Nephron (organoid): ENCODE results near the gene PTGR2.

Experiments
- H3K27ac Mint-ChIP-seq, 3 experiments: 2 replicates each; pipeline ENCODE4 v1.8.0; 2020; ENCODE audit warnings: mixed read lengths in 3 of 3, mild to moderate bottlenecking in 2 of 3, moderate library complexity in 1 of 3
- H3K27me3 Mint-ChIP-seq: 2 replicates; pipeline ENCODE4 v1.8.0; 2021; ENCODE audit warnings: low read depth, mild to moderate bottlenecking, moderate library complexity, mixed read lengths
- H3K36me3 Mint-ChIP-seq: 2 replicates; pipeline ENCODE4 v1.8.0; 2020; ENCODE audit warnings: low read depth, mixed read lengths
- H3K4me1 Mint-ChIP-seq: 2 replicates; pipeline ENCODE4 v1.8.0; 2020; ENCODE audit warnings: mixed read lengths
- H3K4me3 Mint-ChIP-seq, 3 experiments: 2 replicates each; pipeline ENCODE4 v1.8.0; 2020; ENCODE audit warnings: mild to moderate bottlenecking in 3 of 3, mixed read lengths in 3 of 3, moderate library complexity in 2 of 3
- H3K9me3 Mint-ChIP-seq: 2 replicates; pipeline ENCODE4 v1.8.0; 2020; ENCODE audit warnings: mixed read lengths
- TF ChIP-seq, protein P1 (sequence below), 3 experiments: fragments of 200-600 bp; sonication (generic); IDR thresholded peaks; one replicate each; pipeline ENCODE4 v1.5.0; 2021; ENCODE audit warnings: antibody characterized with exemption in 3 of 3; ENCODE audit not compliant: unreplicated experiment in 3 of 3

Gene PTGR2

DNA sequence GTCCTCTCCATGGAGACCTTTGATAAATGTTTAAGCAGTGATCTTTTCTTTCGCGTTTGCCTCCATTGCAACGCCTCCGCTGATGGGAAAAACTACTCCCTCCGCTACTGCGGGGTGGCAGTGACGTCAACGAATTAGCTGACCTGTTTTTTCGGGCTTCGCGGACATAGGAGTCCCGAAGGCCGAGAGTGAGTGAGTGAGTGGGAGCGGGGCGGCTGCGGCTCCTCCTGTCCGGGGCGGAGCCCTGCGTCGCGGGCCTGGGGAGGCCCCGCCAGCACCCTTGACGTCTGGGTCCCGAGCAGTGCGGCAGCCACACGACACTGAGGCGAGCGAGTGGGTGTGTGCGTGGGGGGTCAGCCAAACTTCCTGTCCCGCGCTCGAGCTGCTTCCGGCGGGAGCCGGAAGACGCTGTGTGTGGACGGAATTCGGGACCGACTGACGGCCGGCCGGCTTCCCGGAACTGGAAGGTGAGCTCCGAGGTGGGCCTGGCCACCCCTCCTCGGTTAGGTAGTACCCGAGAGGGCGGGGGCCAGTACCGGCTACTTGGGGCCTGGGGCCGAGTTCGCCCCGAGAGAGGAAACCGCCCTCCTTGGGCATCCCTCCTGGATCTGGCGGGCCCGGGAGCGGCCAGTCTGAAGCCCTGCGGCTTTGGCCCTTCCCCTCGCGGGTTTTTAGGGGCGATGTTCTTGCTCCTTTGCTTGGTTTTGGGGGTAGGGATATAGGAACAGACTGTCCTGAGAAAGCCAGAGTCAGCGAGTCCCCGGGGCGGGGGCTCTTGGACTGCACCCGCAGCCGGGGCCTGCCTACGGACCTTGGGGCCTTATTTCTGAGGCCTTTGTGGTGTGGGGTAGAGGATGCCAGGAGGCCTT is 35.1 kb downstream of the PTGR2 start, which contains the start of gene ZNF410:
TSS of gene ZNF410 (plus strand) at position 411 of the 869 bp plus-strand sequence. CDS start 5,317 bp downstream, outside the sequence.
- H3K4me3 Mint-ChIP-seq: peak within 1 kb of the TSS; percentile 96 to 97 (median 96)

DNA sequence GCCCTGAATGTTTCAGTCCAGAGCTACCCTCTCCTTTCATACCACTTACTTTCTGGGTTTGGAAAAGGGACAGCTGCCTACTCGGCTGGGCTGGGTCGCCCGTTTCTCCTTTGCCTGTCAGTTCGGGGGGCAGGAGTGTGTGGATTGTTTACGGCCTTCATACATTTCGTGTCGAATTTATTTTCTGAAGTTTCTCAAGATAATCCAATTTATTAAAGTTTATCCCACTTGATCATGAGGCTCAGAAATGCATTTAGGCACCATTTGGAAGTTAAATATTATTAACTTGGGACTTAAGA is 35.6 kb downstream of the PTGR2 start:
- TF ChIP-seq, protein P1, sequence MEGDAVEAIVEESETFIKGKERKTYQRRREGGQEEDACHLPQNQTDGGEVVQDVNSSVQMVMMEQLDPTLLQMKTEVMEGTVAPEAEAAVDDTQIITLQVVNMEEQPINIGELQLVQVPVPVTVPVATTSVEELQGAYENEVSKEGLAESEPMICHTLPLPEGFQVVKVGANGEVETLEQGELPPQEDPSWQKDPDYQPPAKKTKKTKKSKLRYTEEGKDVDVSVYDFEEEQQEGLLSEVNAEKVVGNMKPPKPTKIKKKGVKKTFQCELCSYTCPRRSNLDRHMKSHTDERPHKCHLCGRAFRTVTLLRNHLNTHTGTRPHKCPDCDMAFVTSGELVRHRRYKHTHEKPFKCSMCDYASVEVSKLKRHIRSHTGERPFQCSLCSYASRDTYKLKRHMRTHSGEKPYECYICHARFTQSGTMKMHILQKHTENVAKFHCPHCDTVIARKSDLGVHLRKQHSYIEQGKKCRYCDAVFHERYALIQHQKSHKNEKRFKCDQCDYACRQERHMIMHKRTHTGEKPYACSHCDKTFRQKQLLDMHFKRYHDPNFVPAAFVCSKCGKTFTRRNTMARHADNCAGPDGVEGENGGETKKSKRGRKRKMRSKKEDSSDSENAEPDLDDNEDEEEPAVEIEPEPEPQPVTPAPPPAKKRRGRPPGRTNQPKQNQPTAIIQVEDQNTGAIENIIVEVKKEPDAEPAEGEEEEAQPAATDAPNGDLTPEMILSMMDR (IDR thresholded peaks at IDR 0.05; ENCODE audit: unreplicated experiment in 3 of 3): no peak
- Mint-ChIP-seq H3K27ac (peak overlapping the region; percentile 97 to 99 (median 98)), H3K36me3 (peaks cover 5% of the 10 kb centered on the region), H3K4me3 (peak overlapping the region; percentile 96 to 97 (median 96)), H3K4me1 (peaks cover 46% of the 10 kb centered on the region), H3K27me3 (no peaks in the 10 kb centered on the region), H3K9me3 (no peaks in the 10 kb centered on the region)

More for the DNA sequence above, 35.1 kb downstream of the PTGR2 start, which contains the start of gene ZNF410:
- H3K36me3 Mint-ChIP-seq: peaks cover 3% of the 10 kb centered on the region
- H3K27ac Mint-ChIP-seq: peak within 1 kb of the TSS; percentile 97 to 99 (median 98)
- TF ChIP-seq, protein P1 (IDR thresholded peaks at IDR 0.05; ENCODE audit: unreplicated experiment in 3 of 3): no peak
- no peaks in the 10 kb centered on the region for H3K27me3 Mint-ChIP-seq
- no peaks in the 10 kb centered on the region for H3K9me3 Mint-ChIP-seq
- H3K4me1 Mint-ChIP-seq: peaks cover 46% of the 10 kb centered on the region

GRCh38 chr14:73887694-73888459 is 36.2 kb downstream of the PTGR2 start:
- H3K4me1 Mint-ChIP-seq: peaks cover 46% of the 10 kb centered on the region
- H3K9me3 Mint-ChIP-seq: no peaks in the 10 kb centered on the region
- peak overlapping the region; percentile 97 to 99 (median 98) for H3K27ac Mint-ChIP-seq
- no peaks in the 10 kb centered on the region for H3K27me3 Mint-ChIP-seq
- TF ChIP-seq, protein P1 (IDR thresholded peaks at IDR 0.05; ENCODE audit: unreplicated experiment in 3 of 3): no peak
- H3K4me3 Mint-ChIP-seq: peak overlapping the region; percentile 96 to 97 (median 96)
- peaks cover 5% of the 10 kb centered on the region for H3K36me3 Mint-ChIP-seq

GRCh38 chr14:73888460-73888725 is 36.8 kb downstream of the PTGR2 start:
- TF ChIP-seq, protein P1 (IDR thresholded peaks at IDR 0.05; ENCODE audit: unreplicated experiment in 3 of 3): no peak
- peaks cover 5% of the 10 kb centered on the region for H3K36me3 Mint-ChIP-seq
- H3K27me3 Mint-ChIP-seq: no peaks in the 10 kb centered on the region
- H3K4me3 Mint-ChIP-seq: peak overlapping the region; percentile 96 to 97 (median 96)
- peak overlapping the region in 1 of 3 experiments; percentile 97 for H3K27ac Mint-ChIP-seq
- no peaks in the 10 kb centered on the region for H3K9me3 Mint-ChIP-seq
- peaks cover 46% of the 10 kb centered on the region for H3K4me1 Mint-ChIP-seq

DNA sequence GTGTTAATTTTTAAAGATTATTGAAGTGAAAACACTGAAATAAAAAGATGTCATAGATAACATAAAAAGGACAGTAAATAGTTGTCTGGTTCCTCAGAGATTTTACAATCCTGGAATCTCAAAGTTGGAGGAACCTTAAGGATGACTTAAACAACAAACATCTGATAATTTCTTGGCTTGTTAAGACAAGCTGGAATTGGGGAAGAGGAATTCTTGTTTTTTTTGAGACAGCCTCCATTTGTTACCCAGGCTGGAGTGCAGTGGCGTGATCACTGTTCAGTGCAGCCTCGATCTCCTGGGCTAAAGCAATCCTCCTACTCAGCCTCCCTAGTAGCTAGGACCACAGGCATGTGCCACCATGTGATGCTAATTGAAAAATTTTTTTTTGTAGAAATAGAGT is 37.3 kb downstream of the PTGR2 start:
- Mint-ChIP-seq H3K27me3 (no peaks in the 10 kb centered on the region), H3K4me3 (peak overlapping the region in 2 of 3 experiments; percentile 63 to 97), H3K36me3 (peaks cover 9% of the 10 kb centered on the region), H3K4me1 (peaks cover 46% of the 10 kb centered on the region), H3K9me3 (no peaks in the 10 kb centered on the region), H3K27ac (peak overlapping the region in 2 of 3 experiments; percentile 14 to 18)
- TF ChIP-seq, protein P1 (IDR thresholded peaks at IDR 0.05; ENCODE audit: unreplicated experiment in 3 of 3): no peak
